Measurements from ENCODE around the gene PHACTR2. TPM values are rescaled to one million over a fixed set of nuclear protein-coding genes. Genes with fewer than 3 reads are reported as not detected.

The PHACTR2 gene
- total RNA-seq, 1 experiment from 2014 or later: not detected

DNA sequence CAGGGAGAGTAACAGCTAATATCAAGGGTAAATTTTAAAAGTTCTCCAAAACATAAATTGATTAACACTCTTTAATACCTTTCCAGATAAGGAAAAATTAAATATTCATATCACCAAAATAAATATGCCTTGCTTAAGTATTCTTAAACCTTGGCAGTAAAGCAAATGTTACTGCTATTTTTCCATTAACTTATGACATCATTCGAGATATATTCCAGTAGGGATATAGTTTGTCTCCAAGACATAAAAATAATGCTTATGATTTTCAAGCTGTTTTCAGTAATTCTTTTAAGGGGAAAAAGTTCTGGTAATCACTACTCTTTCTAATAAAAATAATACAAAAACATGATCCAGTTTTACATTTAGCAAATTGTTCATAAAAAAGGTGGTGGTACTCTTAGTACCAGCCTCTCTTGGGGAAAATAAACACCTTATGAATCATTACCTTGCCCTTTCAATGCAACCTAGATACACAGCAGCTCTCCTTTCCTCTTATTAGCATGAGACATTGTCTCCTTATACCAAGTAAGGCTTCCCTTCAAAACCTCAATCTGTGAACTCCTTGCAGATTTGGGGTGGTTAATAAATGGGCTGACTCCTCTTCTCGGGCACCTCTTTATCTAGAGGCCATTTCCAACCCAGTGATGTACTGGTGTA lies 133.9 kb downstream of the PHACTR2 start:
- Histone ChIP-seq H3K27me3 (ENCODE audit: low read length) (no peaks in the 10 kb centered on the region), H3K27ac (ENCODE audit: low read length) (no peak overlapping the region), H4K20me1 (ENCODE audit: insufficient read depth, low read depth, low read length) (no peaks in the 10 kb centered on the region), H3K79me2 (ENCODE audit: low read length) (no peaks in the 10 kb centered on the region), H3K4me2 (ENCODE audit: low read depth, low read length, poor library complexity, severe bottlenecking) (no peak overlapping the region), H2AFZ (ENCODE audit: low read length) (no peak overlapping the region), H3K36me3 (ENCODE audit: insufficient read depth, low read length) (no peaks in the 10 kb centered on the region), H3K4me3 (ENCODE audit: low read length) (no peak overlapping the region), H3K9me3 (ENCODE audit: low read length) (no peaks in the 10 kb centered on the region), H3K9me2 (replicated peaks; ENCODE audit: insufficient read depth, low read length) (no peaks in the 10 kb centered on the region), H3K4me1 (ENCODE audit: low read length) (no peaks in the 10 kb centered on the region), H3K9ac (ENCODE audit: low read length) (no peak overlapping the region)
- no peak for DNase-seq

DNA sequence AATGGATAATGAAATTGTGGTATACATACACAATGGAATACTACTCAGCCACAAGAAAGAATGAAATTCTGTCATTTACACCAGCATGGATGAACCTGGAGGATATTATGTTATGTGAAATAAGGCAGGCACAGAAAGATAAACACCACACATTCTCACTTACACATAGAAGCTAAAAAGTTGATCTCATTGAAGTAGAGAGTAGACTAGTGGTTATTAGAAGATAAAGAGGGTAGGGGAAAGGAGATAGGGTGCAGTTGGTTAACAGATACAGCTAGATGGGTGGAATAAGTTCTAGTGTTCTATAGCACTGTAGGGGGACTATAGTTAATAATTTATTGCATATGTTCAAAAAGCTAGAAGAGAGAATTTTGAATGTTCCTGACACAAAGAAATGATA lies 139.9 kb downstream of the PHACTR2 start:
- no peaks in the 10 kb centered on the region for H4K20me1 ChIP-seq (ENCODE audit: insufficient read depth, low read depth, low read length)
- H3K79me2 ChIP-seq (ENCODE audit: low read length): no peaks in the 10 kb centered on the region
- H3K36me3 ChIP-seq (ENCODE audit: insufficient read depth, low read length): no peaks in the 10 kb centered on the region
- no peak overlapping the region for H2AFZ ChIP-seq (ENCODE audit: low read length)
- H3K9me2 ChIP-seq (replicated peaks; ENCODE audit: insufficient read depth, low read length): no peaks in the 10 kb centered on the region
- H3K27me3 ChIP-seq (ENCODE audit: low read length): no peaks in the 10 kb centered on the region
- H3K27ac ChIP-seq (ENCODE audit: low read length): no peak overlapping the region
- no peaks in the 10 kb centered on the region for H3K9me3 ChIP-seq (ENCODE audit: low read length)
- DNase-seq: no peak
- no peak overlapping the region for H3K9ac ChIP-seq (ENCODE audit: low read length)
- no peak overlapping the region for H3K4me3 ChIP-seq (ENCODE audit: low read length)
- H3K4me2 ChIP-seq (ENCODE audit: low read depth, low read length, poor library complexity, severe bottlenecking): no peak overlapping the region
- H3K4me1 ChIP-seq (ENCODE audit: low read length): no peaks in the 10 kb centered on the region

DNA sequence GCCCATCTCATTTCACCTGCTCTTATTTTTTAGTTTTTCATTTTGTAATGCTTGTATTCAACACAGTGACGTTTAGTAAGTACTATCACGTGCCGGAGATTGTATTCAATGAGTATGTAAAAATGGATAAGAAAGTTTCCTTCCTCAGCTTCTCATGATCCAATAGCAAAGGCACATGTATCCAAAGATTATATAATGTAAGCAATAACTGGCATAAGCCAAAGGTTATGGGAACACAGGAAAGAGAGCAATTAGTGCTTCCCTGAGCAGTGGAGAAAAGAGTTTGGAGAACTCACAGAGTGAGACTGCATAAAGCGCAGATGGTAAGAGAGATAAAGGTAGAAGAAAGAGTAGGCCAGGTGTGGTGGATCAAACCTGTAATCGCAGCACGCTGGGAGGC lies 143.6 kb downstream of the PHACTR2 start:
- no peak overlapping the region for H2AFZ ChIP-seq (ENCODE audit: low read length)
- DNase-seq: no peak
- H4K20me1 ChIP-seq (ENCODE audit: insufficient read depth, low read depth, low read length): no peaks in the 10 kb centered on the region
- H3K9ac ChIP-seq (ENCODE audit: low read length): no peak overlapping the region
- no peaks in the 10 kb centered on the region for H3K9me3 ChIP-seq (ENCODE audit: low read length)
- H3K36me3 ChIP-seq (ENCODE audit: insufficient read depth, low read length): no peaks in the 10 kb centered on the region
- no peaks in the 10 kb centered on the region for H3K9me2 ChIP-seq (replicated peaks; ENCODE audit: insufficient read depth, low read length)
- no peaks in the 10 kb centered on the region for H3K27me3 ChIP-seq (ENCODE audit: low read length)
- H3K4me1 ChIP-seq (ENCODE audit: low read length): no peaks in the 10 kb centered on the region
- H3K79me2 ChIP-seq (ENCODE audit: low read length): no peaks in the 10 kb centered on the region
- H3K27ac ChIP-seq (ENCODE audit: low read length): no peak overlapping the region
- no peak overlapping the region for H3K4me2 ChIP-seq (ENCODE audit: low read depth, low read length, poor library complexity, severe bottlenecking)
- H3K4me3 ChIP-seq (ENCODE audit: low read length): no peak overlapping the region

DNA sequence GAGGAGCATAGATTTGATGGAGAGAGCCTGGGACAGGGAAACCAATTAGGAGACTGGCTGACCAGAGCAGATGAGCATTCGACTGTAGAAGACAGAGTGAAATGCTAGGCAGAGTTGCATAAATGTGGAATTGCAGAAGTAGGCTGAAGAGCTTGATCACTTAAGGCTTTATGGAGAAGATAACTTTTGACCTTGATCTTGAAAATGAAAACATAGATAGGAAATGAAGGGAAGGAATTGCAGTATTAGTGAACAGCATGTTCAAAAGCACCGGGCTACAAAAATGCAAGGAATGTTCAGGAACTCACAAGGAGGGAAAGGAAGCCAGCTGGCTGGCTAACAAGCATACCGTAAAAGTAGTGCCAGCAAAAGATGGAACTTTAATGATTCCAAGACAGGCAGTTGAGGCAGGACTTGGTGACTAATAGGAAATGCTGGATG lies 144.8 kb downstream of the PHACTR2 start:
- Histone ChIP-seq H3K36me3 (ENCODE audit: insufficient read depth, low read length) (no peaks in the 10 kb centered on the region), H2AFZ (ENCODE audit: low read length) (no peak overlapping the region), H3K4me3 (ENCODE audit: low read length) (no peak overlapping the region), H3K9me3 (ENCODE audit: low read length) (no peaks in the 10 kb centered on the region), H3K9ac (ENCODE audit: low read length) (no peak overlapping the region), H4K20me1 (ENCODE audit: insufficient read depth, low read depth, low read length) (no peaks in the 10 kb centered on the region), H3K27me3 (ENCODE audit: low read length) (no peaks in the 10 kb centered on the region), H3K4me1 (ENCODE audit: low read length) (no peaks in the 10 kb centered on the region), H3K4me2 (ENCODE audit: low read depth, low read length, poor library complexity, severe bottlenecking) (no peak overlapping the region), H3K27ac (ENCODE audit: low read length) (no peak overlapping the region), H3K9me2 (replicated peaks; ENCODE audit: insufficient read depth, low read length) (no peaks in the 10 kb centered on the region), H3K79me2 (ENCODE audit: low read length) (no peaks in the 10 kb centered on the region)
- DNase-seq: no peak

DNA sequence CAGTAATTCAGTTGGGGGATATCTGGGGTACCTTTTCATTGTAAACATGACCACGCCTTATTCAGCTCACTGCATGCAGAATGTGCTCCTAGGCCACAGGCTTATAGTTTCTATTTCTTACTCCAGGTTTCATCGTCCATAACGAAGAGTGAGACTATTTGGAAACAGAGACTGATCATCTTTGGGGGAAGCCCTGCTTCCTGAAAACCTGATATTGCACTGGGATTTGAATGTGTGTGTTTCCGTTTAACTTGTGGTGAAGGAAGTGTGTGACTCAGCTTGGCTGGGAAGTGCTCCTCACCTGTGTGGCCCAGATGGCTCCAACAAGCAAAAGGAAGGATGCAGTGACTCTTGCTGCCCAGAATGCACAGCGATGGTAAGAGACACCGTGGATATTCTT lies 145.8 kb downstream of the PHACTR2 start:
- Histone ChIP-seq H3K79me2 (ENCODE audit: low read length) (no peaks in the 10 kb centered on the region), H3K9me3 (ENCODE audit: low read length) (no peaks in the 10 kb centered on the region), H3K4me3 (ENCODE audit: low read length) (no peak overlapping the region), H3K9ac (ENCODE audit: low read length) (no peak overlapping the region), H3K4me2 (ENCODE audit: low read depth, low read length, poor library complexity, severe bottlenecking) (no peak overlapping the region), H4K20me1 (ENCODE audit: insufficient read depth, low read depth, low read length) (no peaks in the 10 kb centered on the region), H2AFZ (ENCODE audit: low read length) (no peak overlapping the region), H3K4me1 (ENCODE audit: low read length) (no peaks in the 10 kb centered on the region), H3K9me2 (replicated peaks; ENCODE audit: insufficient read depth, low read length) (no peaks in the 10 kb centered on the region), H3K36me3 (ENCODE audit: insufficient read depth, low read length) (no peaks in the 10 kb centered on the region), H3K27me3 (ENCODE audit: low read length) (no peaks in the 10 kb centered on the region), H3K27ac (ENCODE audit: low read length) (no peak overlapping the region)
- no peak for DNase-seq

DNA sequence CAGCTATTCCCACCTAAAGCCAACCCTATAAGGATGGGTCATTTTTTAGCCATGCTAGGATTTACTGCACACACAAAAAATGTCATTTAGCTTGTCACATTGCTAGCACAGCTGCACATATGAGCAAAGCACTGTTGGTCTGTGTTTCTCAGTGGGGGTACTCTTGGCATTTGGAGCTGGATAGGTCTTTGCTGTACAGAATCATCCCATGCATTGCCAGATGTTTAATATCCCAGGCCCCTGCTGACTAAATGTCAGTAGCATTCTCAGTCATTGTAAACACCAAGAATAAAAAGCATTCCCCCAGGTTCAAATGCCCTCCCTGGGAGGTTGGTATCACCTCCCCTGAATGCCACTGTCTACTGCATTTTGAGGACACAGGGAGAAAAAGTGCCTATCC lies 150.8 kb downstream of the PHACTR2 start:
- H3K4me3 ChIP-seq (ENCODE audit: low read length): no peak overlapping the region
- no peak overlapping the region for H3K9ac ChIP-seq (ENCODE audit: low read length)
- H3K27ac ChIP-seq (ENCODE audit: low read length): no peak overlapping the region
- no peaks in the 10 kb centered on the region for H3K4me1 ChIP-seq (ENCODE audit: low read length)
- H3K4me2 ChIP-seq (ENCODE audit: low read depth, low read length, poor library complexity, severe bottlenecking): no peak overlapping the region
- no peaks in the 10 kb centered on the region for H3K36me3 ChIP-seq (ENCODE audit: insufficient read depth, low read length)
- H3K9me3 ChIP-seq (ENCODE audit: low read length): no peaks in the 10 kb centered on the region
- no peaks in the 10 kb centered on the region for H3K27me3 ChIP-seq (ENCODE audit: low read length)
- no peak overlapping the region for H2AFZ ChIP-seq (ENCODE audit: low read length)
- H3K9me2 ChIP-seq (replicated peaks; ENCODE audit: insufficient read depth, low read length): no peaks in the 10 kb centered on the region
- no peaks in the 10 kb centered on the region for H4K20me1 ChIP-seq (ENCODE audit: insufficient read depth, low read depth, low read length)
- H3K79me2 ChIP-seq (ENCODE audit: low read length): no peaks in the 10 kb centered on the region
- no peak for DNase-seq

DNA sequence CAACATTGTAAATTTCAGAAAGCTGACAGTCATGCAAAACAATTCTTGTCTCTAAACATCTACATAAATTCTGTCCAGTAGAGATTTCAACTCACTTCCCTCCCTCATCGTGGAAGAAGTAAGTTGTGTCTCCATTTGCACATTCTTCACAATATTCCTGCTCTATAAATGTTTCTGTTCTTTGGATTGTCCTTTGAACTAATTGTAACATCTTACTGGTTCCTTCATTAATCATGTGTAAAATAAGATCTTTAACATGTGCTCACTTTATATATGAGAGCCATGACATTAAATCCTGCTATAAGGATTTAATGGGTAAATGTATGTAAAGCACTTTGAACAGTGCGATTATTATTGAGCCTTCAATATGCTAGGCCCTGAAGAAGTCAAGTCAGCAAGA lies 158.4 kb downstream of the PHACTR2 start:
- no peaks in the 10 kb centered on the region for H3K27me3 ChIP-seq (ENCODE audit: low read length)
- no peaks in the 10 kb centered on the region for H3K36me3 ChIP-seq (ENCODE audit: insufficient read depth, low read length)
- no peak overlapping the region for H2AFZ ChIP-seq (ENCODE audit: low read length)
- no peaks in the 10 kb centered on the region for H3K4me1 ChIP-seq (ENCODE audit: low read length)
- H3K9me2 ChIP-seq (replicated peaks; ENCODE audit: insufficient read depth, low read length): no peaks in the 10 kb centered on the region
- no peak overlapping the region for H3K9ac ChIP-seq (ENCODE audit: low read length)
- H3K4me2 ChIP-seq (ENCODE audit: low read depth, low read length, poor library complexity, severe bottlenecking): no peak overlapping the region
- no peak overlapping the region for H3K4me3 ChIP-seq (ENCODE audit: low read length)
- no peaks in the 10 kb centered on the region for H3K9me3 ChIP-seq (ENCODE audit: low read length)
- no peaks in the 10 kb centered on the region for H3K79me2 ChIP-seq (ENCODE audit: low read length)
- no peak for DNase-seq
- no peaks in the 10 kb centered on the region for H4K20me1 ChIP-seq (ENCODE audit: insufficient read depth, low read depth, low read length)
- H3K27ac ChIP-seq (ENCODE audit: low read length): no peak overlapping the region

DNA sequence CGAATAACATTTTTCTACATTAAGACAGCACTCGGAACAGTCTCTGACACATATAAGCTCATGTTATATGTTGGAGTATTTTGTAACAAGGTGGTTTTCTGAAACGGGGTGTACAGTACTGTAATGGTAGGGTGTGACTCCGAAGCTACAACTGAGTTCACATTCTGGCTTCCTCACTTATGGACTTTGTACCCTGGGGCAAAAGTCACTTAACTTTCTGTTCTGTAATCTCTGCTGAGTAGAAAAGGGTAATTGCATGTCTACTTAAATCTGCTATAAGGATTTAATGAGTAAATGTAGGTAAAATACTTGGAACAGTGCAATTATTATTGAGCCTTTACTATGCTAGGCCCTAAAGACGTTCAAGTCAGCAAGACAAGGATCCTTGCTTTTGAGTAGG lies 160.6 kb downstream of the PHACTR2 start:
- Histone ChIP-seq H3K36me3 (ENCODE audit: insufficient read depth, low read length) (no peaks in the 10 kb centered on the region), H3K27ac (ENCODE audit: low read length) (no peak overlapping the region), H4K20me1 (ENCODE audit: insufficient read depth, low read depth, low read length) (no peaks in the 10 kb centered on the region), H3K9ac (ENCODE audit: low read length) (no peak overlapping the region), H3K9me3 (ENCODE audit: low read length) (no peaks in the 10 kb centered on the region), H3K79me2 (ENCODE audit: low read length) (peaks cover 3% of the 10 kb centered on the region), H3K9me2 (replicated peaks; ENCODE audit: insufficient read depth, low read length) (no peaks in the 10 kb centered on the region), H3K4me2 (ENCODE audit: low read depth, low read length, poor library complexity, severe bottlenecking) (no peak overlapping the region), H3K4me1 (ENCODE audit: low read length) (peaks cover 6% of the 10 kb centered on the region), H3K27me3 (ENCODE audit: low read length) (no peaks in the 10 kb centered on the region), H3K4me3 (ENCODE audit: low read length) (no peak overlapping the region), H2AFZ (ENCODE audit: low read length) (no peak overlapping the region)
- DNase-seq: no peak

DNA sequence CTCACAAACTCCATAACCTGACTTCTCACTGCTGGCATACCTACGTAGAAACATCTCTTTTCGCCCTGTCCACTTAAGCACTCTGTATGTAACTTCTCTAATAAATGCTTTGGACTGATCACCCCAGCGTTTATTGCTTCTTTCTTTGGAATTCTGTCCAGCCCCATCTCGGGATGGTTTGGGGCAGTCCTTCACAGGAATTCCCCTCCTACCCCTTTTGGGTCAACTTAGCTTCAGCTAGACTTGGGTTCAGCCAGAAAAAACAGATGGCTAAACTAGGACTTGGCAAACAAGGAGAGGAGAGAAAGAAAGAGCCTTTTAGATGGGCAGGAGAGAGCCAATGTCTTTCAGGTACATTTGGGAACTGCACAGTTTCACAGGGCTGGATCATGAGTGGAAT lies 161.4 kb downstream of the PHACTR2 start:
- H3K27ac ChIP-seq (ENCODE audit: low read length): no peak overlapping the region
- peaks cover 11% of the 10 kb centered on the region for H3K79me2 ChIP-seq (ENCODE audit: low read length)
- H3K9me2 ChIP-seq (replicated peaks; ENCODE audit: insufficient read depth, low read length): no peaks in the 10 kb centered on the region
- H3K9ac ChIP-seq (ENCODE audit: low read length): no peak overlapping the region
- no peak overlapping the region for H2AFZ ChIP-seq (ENCODE audit: low read length)
- no peak for DNase-seq
- H4K20me1 ChIP-seq (ENCODE audit: insufficient read depth, low read depth, low read length): no peaks in the 10 kb centered on the region
- H3K36me3 ChIP-seq (ENCODE audit: insufficient read depth, low read length): no peaks in the 10 kb centered on the region
- no peaks in the 10 kb centered on the region for H3K27me3 ChIP-seq (ENCODE audit: low read length)
- H3K4me2 ChIP-seq (ENCODE audit: low read depth, low read length, poor library complexity, severe bottlenecking): no peak overlapping the region
- H3K4me3 ChIP-seq (ENCODE audit: low read length): no peak overlapping the region
- peaks cover 8% of the 10 kb centered on the region for H3K4me1 ChIP-seq (ENCODE audit: low read length)
- no peaks in the 10 kb centered on the region for H3K9me3 ChIP-seq (ENCODE audit: low read length)
